HG03439 (cell line): ENCODE data around the gene CEMIP.

Source experiments
- ATAC-seq: cut with Tn5 transposase; IDR thresholded peaks from one replicate; pipeline ENCODE4 v1.9.1; 2021; ENCODE audit warnings: mild to moderate bottlenecking, moderate library complexity; ENCODE audit not compliant: unreplicated experiment

The CEMIP gene

DNA sequence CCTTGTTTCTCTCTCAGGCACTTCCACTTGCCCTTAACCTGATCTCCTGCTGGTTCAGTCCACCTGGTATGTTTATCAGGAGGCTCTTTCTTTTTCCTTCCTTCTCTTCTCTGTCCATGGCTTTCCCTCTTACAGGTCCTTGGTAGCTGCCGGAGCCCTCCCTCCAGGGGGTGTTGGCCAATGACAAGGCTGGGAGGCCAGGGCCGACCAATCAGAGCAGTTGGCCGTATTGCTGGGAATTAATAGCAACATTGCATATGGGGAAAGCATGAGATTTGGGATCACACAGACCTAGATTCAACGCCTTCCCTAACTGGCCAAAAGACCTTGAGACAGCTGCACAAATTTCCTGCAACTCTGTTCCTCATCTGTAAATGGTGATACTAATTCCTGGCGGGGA lies 62.4 kb downstream of the CEMIP start:
- no peak for ATAC-seq

GRCh38 chr15:80844011-80844732 lies 65.0 kb downstream of the CEMIP start:
- no peak for ATAC-seq

DNA sequence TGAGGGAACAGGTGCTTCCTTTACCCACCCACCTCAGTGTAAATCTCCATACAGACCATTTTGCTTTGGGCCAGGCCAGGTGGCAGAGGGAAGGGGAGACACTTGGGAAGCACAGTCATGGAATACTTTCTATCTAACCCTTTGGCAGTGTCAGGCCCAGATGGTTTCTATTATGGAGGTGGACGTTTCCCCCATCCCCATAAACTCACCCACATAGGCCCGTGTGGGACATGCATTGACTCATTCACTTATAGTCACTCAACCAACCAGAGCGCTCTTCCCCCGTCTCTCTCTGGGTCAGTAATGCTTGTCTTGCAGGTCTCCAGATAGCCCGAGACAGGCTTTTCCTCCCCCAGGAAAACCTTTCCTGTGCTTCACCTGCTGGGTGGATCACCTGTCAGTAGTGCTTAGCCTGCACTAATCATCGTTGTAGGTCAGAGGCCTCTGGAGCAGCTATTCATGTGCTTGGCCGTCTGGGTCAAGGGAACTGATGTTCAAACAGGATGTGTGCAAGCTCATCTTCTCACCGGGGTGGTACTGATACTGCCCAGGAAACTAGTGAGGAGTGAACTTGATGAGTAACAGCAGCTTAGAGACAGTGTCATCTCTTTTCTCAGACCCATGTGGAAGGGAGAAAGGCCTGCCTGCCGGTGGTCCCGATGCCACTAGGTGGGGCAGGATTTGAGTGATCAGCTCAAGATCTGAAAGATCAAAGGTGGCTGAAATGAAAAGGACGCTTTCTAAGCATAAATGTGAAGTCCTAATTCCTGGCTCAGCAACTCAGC lies 67.1 kb downstream of the CEMIP start:
- ATAC-seq: no peak

GRCh38 chr15:80849308-80849707 lies 70.1 kb downstream of the CEMIP start:
- no peak for ATAC-seq

- ATAC-seq: no peak
Observed at GRCh38 chr15:80850941-80851451, 71.8 kb downstream of the CEMIP start.

DNA sequence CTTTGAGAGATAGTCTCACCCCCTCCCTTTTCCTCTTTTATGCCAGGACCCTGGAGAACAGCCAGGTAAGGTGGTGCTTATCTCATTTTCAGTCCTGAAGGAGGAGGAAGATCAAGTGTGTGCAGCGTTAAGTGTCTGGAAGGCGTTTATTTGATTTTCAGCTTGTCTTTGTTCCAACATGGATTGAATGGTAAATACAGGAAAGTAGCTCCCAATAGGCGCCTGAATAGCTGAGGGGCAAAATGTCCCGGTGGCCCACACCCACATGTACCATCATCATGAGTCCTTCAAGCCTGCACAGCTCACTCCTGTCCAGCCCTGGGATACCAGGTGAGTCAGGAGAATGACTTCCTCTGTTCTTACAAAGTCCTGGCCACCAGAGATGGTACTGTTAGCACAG lies 73.5 kb downstream of the CEMIP start:
- no peak for ATAC-seq

GRCh38 chr15:80854104-80854503 lies 74.9 kb downstream of the CEMIP start:
- ATAC-seq: no peak

- no peak for ATAC-seq
Observed at GRCh38 chr15:80855206-80855605, 76.0 kb downstream of the CEMIP start.

DNA sequence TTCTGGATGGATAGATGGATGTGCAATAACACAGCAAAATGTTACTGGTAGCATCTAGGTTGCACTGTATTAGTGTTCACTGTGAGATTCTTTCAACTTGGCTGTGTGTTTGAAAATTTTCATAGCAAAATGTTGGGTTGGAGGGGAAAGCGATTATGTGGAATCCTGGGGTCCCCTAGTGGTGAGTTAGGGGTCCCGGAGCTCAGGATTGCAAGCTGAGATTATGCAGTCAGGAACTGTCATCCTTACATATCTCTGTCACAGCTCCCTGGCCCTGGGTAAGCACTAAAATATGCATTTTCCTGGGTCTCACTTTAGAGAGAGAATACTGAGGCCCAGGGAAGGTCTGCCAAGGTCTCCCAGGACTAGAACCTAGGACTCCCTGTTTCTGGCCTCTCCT lies 77.2 kb downstream of the CEMIP start:
- no peak for ATAC-seq

DNA sequence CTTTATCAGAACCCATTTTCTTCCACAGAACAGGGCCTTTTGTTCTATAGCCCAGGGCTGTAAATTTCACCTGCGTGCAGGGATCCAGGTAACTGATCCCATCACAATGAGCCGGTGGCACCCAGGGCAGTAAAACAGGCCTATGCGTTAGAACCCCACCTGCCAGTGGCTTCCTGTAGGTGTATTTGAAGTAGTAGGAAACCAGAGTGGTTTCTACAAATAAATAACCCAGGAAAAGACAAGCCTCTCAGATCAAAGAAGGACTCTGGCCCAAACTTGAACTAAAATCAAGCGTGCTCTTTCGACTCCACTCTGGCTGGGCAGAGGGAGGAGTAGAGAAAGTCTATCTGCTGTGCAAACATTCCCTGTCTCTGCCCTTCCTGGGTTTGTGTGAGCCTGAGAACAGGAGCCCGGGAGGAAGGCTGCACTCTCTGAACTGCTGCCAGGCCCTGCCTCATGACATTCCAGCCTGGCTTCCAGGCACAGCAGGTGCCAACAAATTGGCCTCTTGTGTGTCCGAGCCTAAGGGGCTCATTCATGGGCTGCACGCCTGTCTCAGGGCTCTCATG lies 77.7 kb downstream of the CEMIP start:
- no peak for ATAC-seq

- no peak for ATAC-seq
Observed at GRCh38 chr15:80861731-80862170, 82.6 kb downstream of the CEMIP start.

DNA sequence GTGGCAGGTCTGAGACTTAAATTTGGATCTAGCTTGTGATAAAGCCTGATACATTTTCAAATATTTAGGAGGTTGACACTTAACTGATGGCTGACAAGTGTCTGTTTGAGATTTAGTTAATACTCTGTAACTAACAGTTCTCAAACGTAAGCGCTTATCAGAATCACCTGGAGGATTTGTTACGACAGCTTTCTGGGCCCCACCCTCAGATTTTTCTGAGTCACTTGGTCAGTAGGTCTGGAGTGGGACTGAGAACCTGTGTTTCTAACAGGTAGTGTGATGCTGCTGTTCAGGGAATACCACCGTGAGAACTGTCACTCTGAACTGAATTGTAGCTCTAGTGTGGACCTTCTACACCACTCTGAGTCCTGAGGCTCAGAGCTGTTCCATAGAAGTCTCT lies 85.5 kb downstream of the CEMIP start:
- ATAC-seq: no peak

- ATAC-seq: no peak
Observed at GRCh38 chr15:80866936-80867335, 87.8 kb downstream of the CEMIP start.

- no peak for ATAC-seq
Observed at GRCh38 chr15:80870366-80870765, 91.2 kb downstream of the CEMIP start.

GRCh38 chr15:80870893-80871292 lies 91.7 kb downstream of the CEMIP start:
- ATAC-seq: no peak

GRCh38 chr15:80871858-80872257 lies 92.7 kb downstream of the CEMIP start:
- no peak for ATAC-seq

- ATAC-seq: no peak
Observed at GRCh38 chr15:80873366-80873952, 94.3 kb downstream of the CEMIP start.

DNA sequence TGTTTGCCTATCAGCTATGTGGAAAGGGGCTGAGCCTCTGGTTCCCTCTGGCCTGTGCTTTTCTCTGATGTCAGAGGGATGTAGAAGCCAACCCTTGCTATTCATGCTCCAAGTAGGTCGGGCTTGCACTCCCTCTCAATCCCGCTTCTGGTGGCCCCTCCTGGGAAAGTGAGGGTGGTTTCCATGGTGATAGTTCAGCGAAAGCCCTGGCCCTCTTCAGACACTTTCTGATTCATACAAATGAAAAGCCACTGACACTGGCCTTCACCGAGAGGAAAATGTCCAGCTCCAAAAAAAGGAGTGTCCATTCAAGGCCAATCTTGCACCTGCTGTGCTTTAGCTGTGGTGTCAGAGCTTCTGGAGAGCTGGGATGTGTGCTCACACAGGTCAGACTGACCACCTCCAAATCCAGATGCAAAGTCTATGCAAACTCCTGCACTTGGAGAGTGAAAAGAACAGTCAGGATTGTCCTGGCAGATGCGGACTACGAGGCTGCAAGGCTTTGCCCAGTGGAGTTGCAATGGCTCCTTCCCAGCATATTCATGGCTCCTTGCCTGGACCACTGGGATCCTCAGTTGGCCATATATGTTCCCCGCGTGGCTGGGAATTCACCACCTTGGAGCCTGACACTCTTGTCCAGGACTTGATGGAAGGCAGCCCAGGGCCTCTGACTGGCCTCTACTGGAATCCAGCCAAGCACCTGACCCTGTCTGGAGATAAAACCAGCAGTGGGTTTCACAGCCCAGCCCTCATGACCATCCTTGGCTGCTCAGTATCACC lies 96.6 kb downstream of the CEMIP start:
- ATAC-seq: no peak

DNA sequence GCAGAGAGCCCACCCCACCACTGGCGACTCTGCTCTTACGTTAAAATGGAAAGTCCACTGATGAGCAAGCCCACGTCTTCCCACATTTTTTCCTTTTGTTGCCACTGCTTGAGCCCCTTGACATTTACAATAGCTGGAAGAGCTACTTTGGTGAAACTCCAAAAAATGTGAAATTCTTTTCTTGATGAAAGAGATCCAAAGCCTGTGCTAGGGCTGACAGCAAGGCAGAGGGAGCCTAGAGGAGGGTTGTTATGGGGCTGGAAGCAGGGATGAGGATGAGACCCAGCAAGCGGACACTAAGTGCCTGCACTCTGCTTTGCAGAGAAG lies 97.1 kb downstream of the CEMIP start:
- no peak for ATAC-seq

DNA sequence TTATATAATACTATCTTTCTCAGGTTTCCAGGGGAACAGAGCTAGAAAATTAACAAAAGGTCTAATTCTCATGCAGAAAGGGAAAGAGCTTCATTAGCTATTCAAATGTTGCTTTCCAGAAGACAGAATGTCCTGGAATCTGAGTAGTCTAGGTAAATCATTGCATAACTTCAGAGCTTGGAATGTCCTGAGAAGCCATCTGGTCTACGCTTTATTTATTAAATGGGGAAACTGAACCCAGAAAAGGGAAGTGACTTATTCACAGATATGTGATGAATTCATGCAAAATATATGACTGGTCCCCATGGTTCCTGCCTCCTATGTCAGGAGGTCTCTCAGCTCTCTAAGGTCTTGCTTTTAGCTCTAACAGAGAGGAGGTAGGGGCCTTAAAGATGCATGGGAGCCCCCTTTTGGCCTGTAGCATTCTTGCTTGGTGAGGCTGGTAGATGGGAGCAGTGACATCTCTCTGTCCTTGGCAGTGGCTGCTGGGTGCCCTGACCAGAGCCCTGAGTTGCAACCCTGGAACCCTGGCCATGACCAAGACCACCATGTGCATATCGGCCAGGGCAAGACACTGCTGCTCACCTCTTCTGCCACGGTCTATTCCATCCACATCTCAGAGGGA lies 99.2 kb downstream of the CEMIP start:
- ATAC-seq: no peak
